Measurements from ENCODE around the gene ZMIZ1. TPM values are rescaled to one million over a fixed set of nuclear protein-coding genes. Genes with fewer than 3 reads are reported as not detected.
"Not testable (repeated sequence)": the region's sequence is repeated elsewhere in the genome, so short reads cannot be mapped to it uniquely, and the experiment has no call there.

The ZMIZ1 gene
- total RNA-seq, 2 donors from 2014 or later: 27.2 to 42.2 TPM

DNA sequence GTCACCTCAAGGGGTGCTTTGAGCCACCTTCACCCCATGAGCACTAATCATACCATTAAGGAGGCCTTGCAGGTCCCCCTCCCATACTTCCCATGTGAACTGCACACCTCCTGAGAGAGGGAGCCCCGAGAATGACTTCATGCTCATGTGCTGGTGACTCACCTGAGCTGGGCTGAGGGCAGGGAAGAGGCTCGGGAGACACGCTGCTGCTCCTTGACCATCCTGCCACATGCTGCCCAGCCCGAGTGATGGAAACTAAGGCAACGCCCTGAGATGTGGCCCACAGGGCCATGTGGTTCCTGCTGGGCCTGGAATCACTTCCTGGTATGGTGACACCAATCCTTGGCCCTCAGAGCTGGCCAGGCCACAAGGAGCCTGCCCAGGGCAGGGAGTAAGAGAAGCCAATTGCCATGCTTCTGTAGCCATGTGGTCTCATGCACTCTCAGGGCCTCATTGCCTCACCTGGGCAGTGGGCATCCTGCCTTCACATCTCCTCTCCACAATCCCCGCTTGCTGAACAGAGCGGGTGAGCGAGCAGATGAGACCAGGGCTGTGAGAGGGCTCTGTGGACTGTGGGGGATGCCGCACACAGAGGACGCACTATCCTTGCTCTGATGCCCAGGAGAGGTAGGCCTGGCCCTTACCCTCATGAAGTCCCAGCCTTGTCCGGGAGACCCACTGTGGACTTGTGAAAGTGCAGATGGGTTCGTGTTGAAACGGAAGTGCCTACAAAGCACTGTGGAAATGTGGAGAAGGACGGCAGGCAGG, 260.2 kb downstream of the ZMIZ1 start:
- Histone ChIP-seq H3K4me1 (no peaks in the 10 kb centered on the region), H3K9me3 (no peaks in the 10 kb centered on the region), H3K27me3 (no peaks in the 10 kb centered on the region), H3K27ac (no peak overlapping the region), H3K4me3 (no peak overlapping the region), H3K36me3 (replicated peaks in 1 of 2; ENCODE audit: insufficient read depth in 1 of 2, low read depth in 2 of 2) (no peaks in the 10 kb centered on the region)
- TF ChIP-seq POLR2A (IDR thresholded peaks at IDR 0.05): no peak
- TF ChIP-seq, protein P1, sequence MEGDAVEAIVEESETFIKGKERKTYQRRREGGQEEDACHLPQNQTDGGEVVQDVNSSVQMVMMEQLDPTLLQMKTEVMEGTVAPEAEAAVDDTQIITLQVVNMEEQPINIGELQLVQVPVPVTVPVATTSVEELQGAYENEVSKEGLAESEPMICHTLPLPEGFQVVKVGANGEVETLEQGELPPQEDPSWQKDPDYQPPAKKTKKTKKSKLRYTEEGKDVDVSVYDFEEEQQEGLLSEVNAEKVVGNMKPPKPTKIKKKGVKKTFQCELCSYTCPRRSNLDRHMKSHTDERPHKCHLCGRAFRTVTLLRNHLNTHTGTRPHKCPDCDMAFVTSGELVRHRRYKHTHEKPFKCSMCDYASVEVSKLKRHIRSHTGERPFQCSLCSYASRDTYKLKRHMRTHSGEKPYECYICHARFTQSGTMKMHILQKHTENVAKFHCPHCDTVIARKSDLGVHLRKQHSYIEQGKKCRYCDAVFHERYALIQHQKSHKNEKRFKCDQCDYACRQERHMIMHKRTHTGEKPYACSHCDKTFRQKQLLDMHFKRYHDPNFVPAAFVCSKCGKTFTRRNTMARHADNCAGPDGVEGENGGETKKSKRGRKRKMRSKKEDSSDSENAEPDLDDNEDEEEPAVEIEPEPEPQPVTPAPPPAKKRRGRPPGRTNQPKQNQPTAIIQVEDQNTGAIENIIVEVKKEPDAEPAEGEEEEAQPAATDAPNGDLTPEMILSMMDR (IDR thresholded peaks at IDR 0.05): no peak
- 90 to 92% methylated on average over 14 of the region's 14 CpGs for WGBS, 2 donors
- DNase-seq (no peak), ATAC-seq (no peak)
- intact Hi-C loops (cut with DNase I): no loop called here

DNA sequence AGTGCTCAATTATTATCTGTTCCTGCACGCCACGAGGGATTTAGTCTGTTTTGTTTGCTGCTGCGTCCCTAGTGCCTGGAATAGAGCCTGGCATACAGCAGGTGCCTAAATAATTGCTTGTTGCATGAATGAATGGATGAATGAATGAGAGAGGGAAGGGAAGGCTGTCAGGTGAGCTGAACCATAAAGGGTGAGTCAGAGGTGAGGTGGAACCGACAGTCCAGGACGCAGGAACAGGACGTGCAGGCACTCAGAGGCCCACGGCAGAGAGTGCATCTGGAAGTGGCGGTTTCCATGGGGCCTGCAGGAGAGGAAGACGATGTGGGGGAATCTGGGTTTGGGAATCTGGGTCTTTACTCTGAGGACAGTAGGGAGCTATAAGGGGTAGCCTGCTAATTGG, 260.8 kb downstream of the ZMIZ1 start:
- Histone ChIP-seq H3K36me3 (replicated peaks in 1 of 2; ENCODE audit: insufficient read depth in 1 of 2, low read depth in 2 of 2) (no peaks in the 10 kb centered on the region), H3K9me3 (no peaks in the 10 kb centered on the region), H3K4me3 (no peak overlapping the region), H3K27me3 (no peaks in the 10 kb centered on the region), H3K27ac (no peak overlapping the region), H3K4me1 (no peaks in the 10 kb centered on the region)
- 87 to 88% methylated on average over 9 of the region's 9 CpGs for WGBS, 2 donors
- DNase-seq (no peak), ATAC-seq (no peak)
- TF ChIP-seq, protein P1 (IDR thresholded peaks at IDR 0.05): no peak
- no peak for TF ChIP-seq POLR2A (IDR thresholded peaks at IDR 0.05)
- intact Hi-C loops (cut with DNase I): no loop called here

DNA sequence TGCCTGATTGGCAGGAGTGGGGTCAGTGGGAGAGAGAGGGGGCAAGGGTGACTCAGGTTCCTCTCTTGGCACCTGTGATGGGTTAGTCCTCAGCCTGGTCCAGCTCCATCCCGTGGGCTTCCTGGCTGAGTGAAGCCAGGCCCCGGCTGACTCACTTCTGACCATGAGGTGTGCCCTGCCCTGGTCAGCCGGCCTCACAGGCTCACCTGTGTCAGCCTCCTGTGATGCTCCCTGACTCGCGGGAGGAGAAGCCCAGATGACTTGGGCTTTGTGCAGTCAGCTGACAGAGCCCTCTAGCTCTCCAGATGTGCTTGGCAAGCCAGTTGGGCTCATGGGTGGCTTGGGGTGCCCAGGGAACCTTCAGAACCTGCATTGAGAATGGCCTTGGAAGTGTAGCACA, 262.5 kb downstream of the ZMIZ1 start:
- H3K4me3 ChIP-seq: no peak overlapping the region
- 87 to 89% methylated on average over 5 of the region's 5 CpGs for WGBS, 2 donors
- H3K4me1 ChIP-seq: peaks cover 8% of the 10 kb centered on the region
- H3K27ac ChIP-seq: no peak overlapping the region
- no peaks in the 10 kb centered on the region for H3K9me3 ChIP-seq
- TF ChIP-seq, protein P1 (IDR thresholded peaks at IDR 0.05): no peak
- TF ChIP-seq POLR2A (IDR thresholded peaks at IDR 0.05): no peak
- intact Hi-C loops (cut with DNase I): no loop called here
- no peaks in the 10 kb centered on the region for H3K27me3 ChIP-seq
- no peaks in the 10 kb centered on the region for H3K36me3 ChIP-seq (replicated peaks in 1 of 2; ENCODE audit: insufficient read depth in 1 of 2, low read depth in 2 of 2)
- ATAC-seq: no peak
- no peak for DNase-seq

DNA sequence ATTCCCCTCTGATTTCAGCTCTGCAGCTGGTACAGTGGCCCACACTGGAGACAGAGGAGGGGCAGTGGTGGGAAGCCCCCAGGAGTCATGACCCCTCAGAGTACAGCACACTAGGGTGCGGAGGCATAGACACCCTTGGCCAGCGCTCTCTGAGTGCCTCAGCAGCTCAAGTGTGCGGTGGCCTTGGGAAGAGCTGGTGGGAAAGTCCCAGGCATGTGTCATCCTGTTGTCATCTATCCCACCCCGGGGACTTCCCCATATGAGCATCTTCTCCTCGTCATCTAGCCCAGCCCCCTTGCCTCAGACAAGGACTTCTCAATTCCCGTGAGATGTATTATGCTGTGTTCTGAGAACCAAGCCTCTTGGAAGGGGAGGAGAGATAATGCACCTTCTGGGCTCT, 262.9 kb downstream of the ZMIZ1 start:
- WGBS, 2 donors: 68 to 84% methylated on average over 6 of the region's 6 CpGs
- Histone ChIP-seq H3K27me3 (no peaks in the 10 kb centered on the region), H3K27ac (no peak overlapping the region), H3K9me3 (no peaks in the 10 kb centered on the region), H3K4me1 (peaks cover 9% of the 10 kb centered on the region), H3K4me3 (no peak overlapping the region), H3K36me3 (replicated peaks in 1 of 2; ENCODE audit: insufficient read depth in 1 of 2, low read depth in 2 of 2) (no peaks in the 10 kb centered on the region)
- ATAC-seq (no peak), DNase-seq (peak in 1 of 4 donors; percentile 64)
- TF ChIP-seq, protein P1 (IDR thresholded peaks at IDR 0.05): no peak
- TF ChIP-seq POLR2A (IDR thresholded peaks at IDR 0.05): no peak
- intact Hi-C loops (cut with DNase I): no loop called here

DNA sequence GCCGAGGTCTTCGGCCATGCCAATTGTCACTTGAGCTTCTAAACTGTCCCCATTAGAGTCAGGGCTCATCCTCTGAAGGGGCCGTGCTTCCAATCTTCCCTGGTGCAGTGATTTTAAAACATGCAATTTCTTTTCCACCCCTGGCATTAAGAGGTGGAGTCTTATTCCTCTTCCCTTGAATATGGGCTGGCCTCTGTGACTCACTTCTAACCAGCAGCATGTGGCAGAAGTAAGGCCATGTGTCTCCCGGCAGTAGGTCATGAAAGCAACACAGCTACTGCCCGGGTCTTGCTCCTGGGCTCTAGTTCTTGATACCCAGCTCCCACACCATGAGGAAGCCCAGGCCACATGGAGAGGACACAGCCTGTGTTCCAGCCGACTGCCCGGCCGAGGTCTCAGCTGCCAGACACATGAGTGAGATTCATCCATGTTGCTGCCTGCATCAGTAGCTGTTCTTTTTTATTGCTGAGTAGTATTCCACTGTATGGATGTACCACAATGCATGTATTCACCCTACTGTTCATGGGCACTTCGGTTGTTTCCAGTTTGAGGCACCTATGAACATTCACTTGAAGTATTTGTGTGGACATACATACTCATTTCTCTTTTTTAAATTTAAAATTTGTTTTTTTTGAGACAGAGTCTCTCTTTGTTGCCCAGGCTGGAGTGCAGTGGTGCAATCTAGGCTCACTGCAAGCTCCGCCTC, 264.0 kb downstream of the ZMIZ1 start:
- H3K4me1 ChIP-seq; intact Hi-C loops (cut with DNase I); H3K27me3 ChIP-seq; DNase-seq; H3K27ac ChIP-seq; ATAC-seq; H3K4me3 ChIP-seq; H3K36me3 ChIP-seq (replicated peaks in 1 of 2; ENCODE audit: insufficient read depth in 1 of 2, low read depth in 2 of 2); H3K9me3 ChIP-seq: not testable (repeated sequence)
- WGBS, 2 donors: 97 to 98% methylated on average over 2 of the region's 10 CpGs

Measured in body of pancreas (tissue), 4 donors.